Effector memory CD4-positive, alpha-beta T cell (primary cell): ENCODE measurements around the gene CFAP61.

ENCODE experiments used
- DNase-seq, 3 donors: peaks; one replicate each; pipeline ENCODE4 v3.0.0-alpha.2; 2020
- H3K27ac ChIP-seq: 2 replicates; pipeline ENCODE4 v1.7.0; 2013; ENCODE audit warnings: mild to moderate bottlenecking, low read length, moderate library complexity; ENCODE audit not compliant: insufficient read depth, poor library complexity, severe bottlenecking
- H3K27me3 ChIP-seq: replicated peaks from 2 replicates; pipeline ENCODE4 v1.7.0; 2013; ENCODE audit warnings: mild to moderate bottlenecking, low read length; ENCODE audit not compliant: insufficient read depth, control insufficient read depth, poor library complexity, severe bottlenecking
- H3K36me3 ChIP-seq: 2 replicates; pipeline ENCODE4 v1.7.0; 2013; ENCODE audit warnings: mild to moderate bottlenecking, low read length, moderate library complexity; ENCODE audit not compliant: control insufficient read depth, insufficient read depth
- H3K4me1 ChIP-seq: 2 replicates; pipeline ENCODE4 v1.7.0; 2013; ENCODE audit warnings: low read length, mild to moderate bottlenecking; ENCODE audit not compliant: control insufficient read depth, insufficient read depth, poor library complexity, severe bottlenecking
- H3K4me3 ChIP-seq: 2 replicates; pipeline ENCODE4 v1.7.0; 2013; ENCODE audit warnings: low read length, low read depth, mild to moderate bottlenecking; ENCODE audit not compliant: insufficient read depth, poor library complexity, severe bottlenecking
- H3K9me3 ChIP-seq: 2 replicates; pipeline ENCODE4 v1.7.0; 2013; ENCODE audit warnings: mild to moderate bottlenecking, low read length, moderate library complexity; ENCODE audit not compliant: control insufficient read depth

The CFAP61 gene

DNA sequence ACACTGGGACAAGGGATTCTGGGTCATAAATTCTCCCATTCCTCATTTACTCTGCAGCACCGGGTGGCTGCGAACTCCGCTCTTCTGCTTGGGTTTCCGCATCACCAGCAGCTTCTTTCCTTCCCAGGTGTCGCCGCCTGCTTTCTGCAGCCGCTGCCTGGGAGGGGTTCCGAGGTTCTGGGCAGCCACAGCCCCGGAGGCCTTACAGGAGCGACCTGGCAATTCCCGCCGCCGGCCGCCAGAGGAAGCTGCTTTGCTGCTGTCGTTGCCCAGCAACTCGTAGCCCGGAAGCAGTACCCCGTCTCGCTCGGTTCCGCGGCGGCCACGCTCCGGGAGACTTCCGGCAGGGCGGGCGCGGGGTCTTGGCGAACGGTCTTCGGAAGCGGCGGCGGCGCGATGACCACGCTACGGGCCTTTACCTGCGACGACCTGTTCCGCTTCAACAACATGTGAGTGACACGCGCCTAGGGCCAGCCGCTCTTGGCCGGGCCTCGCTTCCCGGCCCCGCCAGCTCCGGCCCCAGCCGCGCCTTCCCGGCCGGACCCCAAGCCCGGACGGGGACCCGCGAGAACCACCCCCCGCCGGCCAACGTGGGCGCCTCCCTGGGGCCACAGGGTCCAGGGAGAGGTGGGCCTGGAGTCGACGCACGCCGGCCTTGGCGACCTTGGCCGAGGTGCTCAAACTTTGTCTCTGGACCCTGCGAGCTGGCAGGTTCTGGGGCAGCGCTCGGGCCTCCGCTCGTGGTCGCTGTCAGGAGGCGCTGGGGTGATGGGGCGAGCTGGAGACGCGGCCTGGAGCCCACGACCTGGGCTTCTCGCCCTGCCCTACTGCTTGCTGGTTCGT lies 35.1 kb upstream of the CFAP61 start, which contains the start of gene NAA20:
Gene NAA20 (plus strand): TSS at position 362 of the 843 bp plus-strand sequence. CDS start 35 bp downstream, at position 397.
- no peaks in the 10 kb centered on the region for H3K9me3 ChIP-seq
- peak within 1 kb of the TSS; percentile 76 for H3K27ac ChIP-seq
- H3K36me3 ChIP-seq, result no peaks in the 10 kb centered on the region
- DNase-seq, result peak; percentile 80 to 86 (median 82)
- peaks cover 15% of the 10 kb centered on the region for H3K4me1 ChIP-seq
- H3K27me3 ChIP-seq, result no peaks in the 10 kb centered on the region
- peak within 1 kb of the TSS; percentile 91 for H3K4me3 ChIP-seq

DNA sequence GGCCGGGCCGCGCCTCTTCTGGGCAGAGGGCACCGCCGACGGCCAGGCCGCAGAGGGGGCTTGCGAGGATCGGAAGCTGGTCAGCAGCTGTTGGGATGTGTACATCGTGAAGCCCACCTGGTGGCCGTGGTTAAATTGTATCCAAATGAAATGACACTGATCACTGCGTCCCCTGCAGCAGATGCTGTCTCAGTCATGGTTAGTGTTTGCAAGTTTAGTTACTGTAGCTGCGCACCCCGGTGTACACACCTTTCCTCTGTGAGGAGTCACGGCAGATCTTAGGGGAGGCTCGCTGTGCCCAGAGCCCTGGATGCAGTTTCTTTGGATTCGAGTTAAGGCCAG lies 34.5 kb upstream of the CFAP61 start:
- Histone ChIP-seq H3K4me3 (peak overlapping the region; percentile 91), H3K27me3 (no peaks in the 10 kb centered on the region), H3K9me3 (no peaks in the 10 kb centered on the region), H3K36me3 (no peaks in the 10 kb centered on the region), H3K4me1 (peaks cover 15% of the 10 kb centered on the region), H3K27ac (peak overlapping the region; percentile 76)
- DNase-seq, result no peak

DNA sequence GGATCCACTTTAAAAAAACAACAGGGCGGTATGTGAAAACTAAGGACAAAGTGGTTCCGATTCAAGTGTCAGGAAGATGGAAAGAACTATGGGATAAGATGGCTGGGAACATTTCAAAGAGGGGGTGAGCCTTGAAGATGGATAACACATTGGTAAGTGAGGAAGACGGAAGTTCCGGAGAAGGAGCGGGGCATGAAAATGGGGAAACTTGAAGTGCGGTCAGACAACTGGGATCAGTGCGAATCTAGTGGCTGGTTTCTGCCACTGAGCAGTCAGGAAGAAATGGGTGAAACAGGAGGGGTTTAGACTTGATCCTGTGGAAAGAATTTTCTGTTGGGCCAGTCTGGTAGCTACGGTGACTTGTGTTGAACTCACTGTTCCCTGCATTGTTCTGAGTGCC lies 34.0 kb upstream of the CFAP61 start:
- H3K4me1 ChIP-seq, result peaks cover 15% of the 10 kb centered on the region
- no peak overlapping the region for H3K27ac ChIP-seq
- H3K9me3 ChIP-seq, result no peaks in the 10 kb centered on the region
- peaks cover under 1% of the 10 kb centered on the region for H3K36me3 ChIP-seq
- H3K27me3 ChIP-seq, result no peaks in the 10 kb centered on the region
- H3K4me3 ChIP-seq, result peak overlapping the region; percentile 91
- DNase-seq, result no peak

DNA sequence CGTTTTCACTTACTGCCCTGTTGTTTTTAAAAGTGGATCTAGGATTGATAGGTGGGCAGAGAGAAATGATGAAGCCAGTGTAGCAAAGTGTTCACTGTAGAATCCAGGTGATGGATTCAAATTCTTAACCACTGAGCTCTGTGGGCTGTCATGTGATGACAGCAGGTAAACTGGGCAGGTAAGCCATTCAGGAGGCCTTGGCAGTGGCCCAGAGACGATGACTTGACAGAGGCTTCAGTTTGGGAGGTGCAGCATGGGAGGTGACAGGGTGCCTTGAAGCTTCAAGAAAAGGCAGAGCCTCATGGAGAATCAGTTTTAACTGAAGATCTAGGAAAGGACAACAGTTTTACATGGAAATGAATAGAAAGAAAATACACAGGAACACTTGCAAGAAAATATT lies 33.2 kb upstream of the CFAP61 start:
- Histone ChIP-seq H3K4me3 (no peak overlapping the region), H3K27ac (no peak overlapping the region)

DNA sequence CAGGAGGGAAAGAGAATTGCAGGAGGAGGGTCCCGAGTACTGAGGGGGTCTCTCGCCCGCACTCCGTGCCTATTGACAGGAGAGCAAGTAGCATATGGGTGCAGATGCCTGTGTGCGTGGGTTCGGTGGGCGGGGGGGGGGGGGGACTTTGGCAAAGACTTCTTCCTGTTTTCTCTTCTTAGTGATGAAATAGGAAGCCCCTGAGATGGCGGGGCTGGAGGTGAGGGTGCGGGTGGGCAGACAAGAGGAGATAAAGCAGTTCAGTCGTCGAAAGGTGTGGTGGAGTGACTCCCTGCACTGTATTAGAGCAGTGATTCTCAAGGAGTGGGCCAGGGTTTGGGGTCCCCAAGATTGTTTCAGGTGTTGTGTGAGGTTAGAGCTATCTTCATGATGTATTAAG lies 31.4 kb upstream of the CFAP61 start:
- no peak for DNase-seq
- Histone ChIP-seq H3K9me3 (no peaks in the 10 kb centered on the region), H3K36me3 (peaks cover 13% of the 10 kb centered on the region), H3K4me3 (no peak overlapping the region), H3K4me1 (peaks cover 15% of the 10 kb centered on the region), H3K27me3 (no peaks in the 10 kb centered on the region), H3K27ac (no peak overlapping the region)

More for the DNA sequence above, 33.2 kb upstream of the CFAP61 start:
- no peaks in the 10 kb centered on the region for H3K9me3 ChIP-seq
- no peak for DNase-seq
- H3K36me3 ChIP-seq, result peaks cover 8% of the 10 kb centered on the region
- peaks cover 15% of the 10 kb centered on the region for H3K4me1 ChIP-seq
- H3K27me3 ChIP-seq, result no peaks in the 10 kb centered on the region

DNA sequence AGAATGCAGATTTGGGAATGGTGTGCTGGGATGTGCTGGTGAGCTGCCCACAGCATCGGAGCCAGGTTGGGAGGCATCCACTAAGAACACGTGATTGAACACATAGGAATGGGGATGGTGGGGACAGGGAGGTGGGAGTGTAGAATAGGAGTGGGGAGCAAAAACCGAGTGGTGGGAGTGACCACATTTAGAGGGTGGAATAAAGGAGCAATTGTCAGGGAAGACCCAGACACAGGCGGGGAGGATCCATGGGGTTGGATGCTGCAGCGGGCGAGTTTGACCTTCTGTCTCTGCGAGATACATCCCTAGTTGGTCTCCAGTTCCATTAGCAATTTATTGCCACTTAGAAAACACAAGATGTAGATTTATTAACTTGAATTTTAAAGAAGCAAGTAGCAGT lies 30.5 kb upstream of the CFAP61 start:
- no peak overlapping the region for H3K4me3 ChIP-seq
- DNase-seq, result no peak
- H3K4me1 ChIP-seq, result peaks cover 12% of the 10 kb centered on the region
- H3K27me3 ChIP-seq, result no peaks in the 10 kb centered on the region
- H3K36me3 ChIP-seq, result peaks cover 18% of the 10 kb centered on the region
- no peak overlapping the region for H3K27ac ChIP-seq
- no peaks in the 10 kb centered on the region for H3K9me3 ChIP-seq

DNA sequence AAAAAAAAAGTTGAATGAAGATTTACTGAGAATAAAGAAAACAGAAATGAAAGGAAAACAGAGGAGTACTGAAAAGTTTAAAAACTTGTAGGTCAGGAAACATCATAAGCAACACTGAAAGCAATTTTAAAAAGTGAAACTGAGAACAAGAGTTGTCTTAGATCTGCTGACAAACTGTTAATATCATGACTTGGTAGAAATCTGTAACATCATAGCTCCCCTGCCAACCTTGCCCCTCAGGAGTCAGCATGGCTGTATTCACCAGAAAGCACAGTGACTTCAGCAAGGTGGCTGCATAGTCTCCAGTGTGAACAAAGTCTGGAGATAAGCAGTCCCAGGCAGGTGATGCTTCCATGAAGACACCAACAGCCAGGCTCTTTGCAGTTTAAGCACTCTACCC lies 29.8 kb upstream of the CFAP61 start:
- DNase-seq, result no peak
- no peak overlapping the region for H3K4me3 ChIP-seq
- H3K27me3 ChIP-seq, result no peaks in the 10 kb centered on the region
- H3K27ac ChIP-seq, result no peak overlapping the region
- peaks cover 12% of the 10 kb centered on the region for H3K4me1 ChIP-seq
- H3K36me3 ChIP-seq, result peaks cover 22% of the 10 kb centered on the region
- no peaks in the 10 kb centered on the region for H3K9me3 ChIP-seq

DNA sequence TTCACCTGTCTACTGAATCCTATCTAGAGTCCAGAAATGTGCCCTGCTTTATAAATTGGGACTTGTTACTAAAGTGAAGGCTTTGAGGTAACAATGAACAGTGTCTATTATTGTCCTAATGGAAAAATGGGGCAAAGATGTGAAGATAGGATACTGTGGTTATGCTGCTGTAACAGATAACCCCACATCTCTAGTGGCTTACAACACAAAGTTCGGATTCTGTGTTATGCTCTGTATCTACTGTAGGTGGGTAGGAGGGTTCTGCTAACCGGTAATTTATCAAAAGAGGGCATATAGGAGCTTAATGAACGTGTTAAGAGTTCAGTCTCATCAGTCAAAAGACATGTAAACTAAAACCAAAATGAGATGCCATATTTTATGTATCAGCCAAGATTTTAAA lies 28.9 kb upstream of the CFAP61 start:
- H3K27ac ChIP-seq, result no peak overlapping the region

DNA sequence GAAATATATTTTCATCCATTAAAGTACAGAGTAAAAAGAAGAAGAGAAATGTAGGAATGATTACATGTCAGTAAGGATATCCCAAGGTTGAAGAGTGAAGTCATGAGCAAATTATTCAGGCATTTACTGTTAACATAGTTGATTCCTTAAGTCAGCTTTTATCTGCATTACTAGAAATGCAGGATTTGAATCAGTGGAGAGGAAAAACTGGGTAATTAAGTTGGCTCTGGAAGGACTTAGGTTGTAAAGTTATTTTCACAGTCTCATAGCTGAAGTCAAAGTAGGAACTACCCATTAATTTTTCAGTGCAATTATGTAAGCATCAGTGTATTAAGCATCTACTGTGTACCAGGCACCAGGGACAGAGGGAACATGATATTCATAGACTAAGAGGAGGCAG lies 27.4 kb upstream of the CFAP61 start:
- no peaks in the 10 kb centered on the region for H3K27me3 ChIP-seq
- no peaks in the 10 kb centered on the region for H3K4me1 ChIP-seq
- no peak overlapping the region for H3K27ac ChIP-seq
- H3K36me3 ChIP-seq, result peaks cover 32% of the 10 kb centered on the region
- H3K4me3 ChIP-seq, result no peak overlapping the region
- no peaks in the 10 kb centered on the region for H3K9me3 ChIP-seq
- no peak for DNase-seq

More for the DNA sequence above, 28.9 kb upstream of the CFAP61 start:
- no peak for DNase-seq
- Histone ChIP-seq H3K27me3 (no peaks in the 10 kb centered on the region), H3K4me3 (no peak overlapping the region), H3K9me3 (no peaks in the 10 kb centered on the region), H3K4me1 (peaks cover 3% of the 10 kb centered on the region), H3K36me3 (peaks cover 25% of the 10 kb centered on the region)

DNA sequence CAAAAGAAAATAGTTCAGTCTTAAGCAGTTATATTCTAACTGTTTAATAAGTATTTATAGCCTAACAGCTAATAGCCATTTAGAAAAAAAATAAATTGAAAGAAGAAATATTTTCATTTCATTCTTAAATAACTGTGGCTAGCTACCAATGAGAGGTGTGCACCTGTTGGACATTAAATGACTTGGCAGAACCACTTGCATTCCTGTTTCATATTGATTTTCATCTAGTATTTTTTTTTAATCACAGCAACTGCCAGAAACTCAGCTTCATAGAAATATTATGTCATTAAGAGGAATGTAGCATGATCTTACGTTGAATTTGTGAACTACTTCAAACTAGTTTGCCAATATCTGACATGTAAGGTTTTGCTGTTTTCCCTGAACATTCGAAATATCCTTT lies 25.0 kb upstream of the CFAP61 start:
- H3K36me3 ChIP-seq, result peaks cover 37% of the 10 kb centered on the region
- no peak overlapping the region for H3K27ac ChIP-seq
- H3K4me3 ChIP-seq, result no peak overlapping the region
- H3K4me1 ChIP-seq, result no peaks in the 10 kb centered on the region
- DNase-seq, result no peak
- no peaks in the 10 kb centered on the region for H3K27me3 ChIP-seq
- no peaks in the 10 kb centered on the region for H3K9me3 ChIP-seq
